Mammary epithelial cell (primary cell): ENCODE measurements around the gene HHATL.

Source experiments
- EZH2 ChIP-seq: IDR thresholded peaks from 2 replicates; pipeline ENCODE4 v1.6.1; 2012; ENCODE audit warnings: low read length, inconsistent platforms, borderline replicate concordance
- TF ChIP-seq, protein P1 (sequence below), 2 donors: IDR thresholded peaks in 1 of 2; conservative IDR thresholded peaks in 1 of 2; 2 replicates each; pipeline ENCODE4 v1.5.1; 2011 to 2012; ENCODE audit warnings: inconsistent platforms in 2 of 2, low read length in 2 of 2, mild to moderate bottlenecking in 2 of 2, control low read depth in 1 of 2, low read depth in 1 of 2; ENCODE audit not compliant: insufficient read depth in 1 of 2; ENCODE audit errors: extremely low read depth in 1 of 2

DNA sequence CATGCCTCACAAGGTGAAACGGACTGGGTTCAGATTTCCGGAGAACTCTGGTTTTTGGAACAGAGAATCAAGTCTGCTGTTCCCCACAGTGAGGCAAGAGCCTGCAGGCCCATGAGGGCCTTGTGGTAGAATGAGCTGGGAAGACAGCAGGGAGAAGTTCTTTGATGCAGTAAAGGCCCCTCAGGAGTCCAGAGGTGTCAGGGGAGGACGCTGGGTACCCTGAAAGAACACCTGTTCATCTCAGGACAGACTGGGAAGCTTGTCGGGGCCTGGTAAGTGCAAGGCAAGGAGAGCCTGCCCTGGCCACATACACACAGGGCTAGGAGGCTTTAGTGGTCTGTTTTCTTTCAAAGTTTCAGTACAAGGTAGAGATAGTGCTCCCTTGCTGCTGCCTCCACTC, 52.8 kb downstream of the HHATL start:
- TF ChIP-seq, protein P1, sequence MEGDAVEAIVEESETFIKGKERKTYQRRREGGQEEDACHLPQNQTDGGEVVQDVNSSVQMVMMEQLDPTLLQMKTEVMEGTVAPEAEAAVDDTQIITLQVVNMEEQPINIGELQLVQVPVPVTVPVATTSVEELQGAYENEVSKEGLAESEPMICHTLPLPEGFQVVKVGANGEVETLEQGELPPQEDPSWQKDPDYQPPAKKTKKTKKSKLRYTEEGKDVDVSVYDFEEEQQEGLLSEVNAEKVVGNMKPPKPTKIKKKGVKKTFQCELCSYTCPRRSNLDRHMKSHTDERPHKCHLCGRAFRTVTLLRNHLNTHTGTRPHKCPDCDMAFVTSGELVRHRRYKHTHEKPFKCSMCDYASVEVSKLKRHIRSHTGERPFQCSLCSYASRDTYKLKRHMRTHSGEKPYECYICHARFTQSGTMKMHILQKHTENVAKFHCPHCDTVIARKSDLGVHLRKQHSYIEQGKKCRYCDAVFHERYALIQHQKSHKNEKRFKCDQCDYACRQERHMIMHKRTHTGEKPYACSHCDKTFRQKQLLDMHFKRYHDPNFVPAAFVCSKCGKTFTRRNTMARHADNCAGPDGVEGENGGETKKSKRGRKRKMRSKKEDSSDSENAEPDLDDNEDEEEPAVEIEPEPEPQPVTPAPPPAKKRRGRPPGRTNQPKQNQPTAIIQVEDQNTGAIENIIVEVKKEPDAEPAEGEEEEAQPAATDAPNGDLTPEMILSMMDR (conservative IDR thresholded peaks at IDR 0.05 in 1 of 2, IDR thresholded peaks at IDR 0.05 in 1 of 2; ENCODE audit: extremely low read depth in 1 of 2, insufficient read depth in 1 of 2, low read depth in 1 of 2, low read length in 2 of 2) = no peak
- no peak for TF ChIP-seq EZH2
